Measurements from ENCODE around the gene TAS2R14. TPM values are rescaled to one million over a fixed set of nuclear protein-coding genes. Genes with fewer than 3 reads are reported as not detected.

Gene TAS2R14
- total and polyA plus RNA-seq, 2 donors (not counting 3 experiments of a cell fraction or from before 2014, with no cell fraction given), result 0.91 to 4.2 TPM

DNA sequence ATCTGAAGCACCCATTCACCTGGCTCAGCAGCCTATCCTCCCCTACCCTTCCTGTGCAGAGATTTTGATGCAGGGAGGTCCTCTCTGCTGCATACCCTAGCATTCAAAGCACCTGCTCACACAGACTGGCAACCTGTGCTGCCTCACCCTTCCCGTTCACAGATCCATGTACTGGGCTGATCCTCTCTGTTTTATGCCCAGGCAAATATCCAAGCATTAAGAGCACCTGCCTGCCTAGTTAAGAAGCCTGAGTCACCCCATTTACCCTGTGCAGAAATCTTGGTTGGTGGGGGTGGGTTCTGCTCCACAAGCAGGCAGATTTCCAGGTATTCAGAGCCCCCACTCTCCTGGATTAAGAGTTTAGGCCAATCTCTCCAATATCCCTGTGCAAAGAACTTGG is 38.1 kb downstream of the TAS2R14 start:
- BruUV-seq (replicated peaks), result no TSS peak
- Histone ChIP-seq H4K20me1 (replicated peaks; ENCODE audit: control insufficient read depth, extremely low read depth, insufficient read depth, low read length) (no peaks in the 10 kb centered on the region), H3K9ac (replicated peaks; ENCODE audit: extremely low read depth, insufficient read depth, low read length) (no peak overlapping the region), H3K4me3 (replicated peaks in 1 of 3; ENCODE audit: insufficient read depth in 1 of 3, low read depth in 1 of 3, low read length in 3 of 3) (no peak overlapping the region), H3K9me3 (replicated peaks; ENCODE audit: control insufficient read depth, insufficient read depth, low read length) (no peaks in the 10 kb centered on the region), H3K27me3 (ENCODE audit: control insufficient read depth in 2 of 2, insufficient read depth in 2 of 2, low read length in 2 of 2) (no peaks in the 10 kb centered on the region), H2AFZ (ENCODE audit: low read depth, low read length) (no peak overlapping the region), H3K4me1 (ENCODE audit: control insufficient read depth, extremely low read depth, insufficient read depth, low read length) (no peaks in the 10 kb centered on the region), H3K79me2 (ENCODE audit: control insufficient read depth, insufficient read depth, low read length) (no peaks in the 10 kb centered on the region), H3K4me2 (ENCODE audit: insufficient read depth, low read length) (no peak overlapping the region), H3K27ac (ENCODE audit: insufficient read depth, low read depth, low read length) (no peak overlapping the region), H3K9me1 (replicated peaks; ENCODE audit: control insufficient read depth, extremely low read depth, insufficient read depth, low read length) (no peaks in the 10 kb centered on the region), H3K36me3 (ENCODE audit: control insufficient read depth in 2 of 2, extremely low read depth in 1 of 2, insufficient read depth in 2 of 2, low read length in 2 of 2) (no peaks in the 10 kb centered on the region)
- TF ChIP-seq GATA2 (IDR thresholded peaks at IDR 0.05; ENCODE audit: insufficient read depth, insufficient read length, low read depth, low read length), result no peak
- TF ChIP-seq EZH2 (IDR thresholded peaks at IDR 0.05; ENCODE audit: borderline replicate concordance, low read depth, low read length, severe bottlenecking), result no peak
- TF ChIP-seq, protein P1, sequence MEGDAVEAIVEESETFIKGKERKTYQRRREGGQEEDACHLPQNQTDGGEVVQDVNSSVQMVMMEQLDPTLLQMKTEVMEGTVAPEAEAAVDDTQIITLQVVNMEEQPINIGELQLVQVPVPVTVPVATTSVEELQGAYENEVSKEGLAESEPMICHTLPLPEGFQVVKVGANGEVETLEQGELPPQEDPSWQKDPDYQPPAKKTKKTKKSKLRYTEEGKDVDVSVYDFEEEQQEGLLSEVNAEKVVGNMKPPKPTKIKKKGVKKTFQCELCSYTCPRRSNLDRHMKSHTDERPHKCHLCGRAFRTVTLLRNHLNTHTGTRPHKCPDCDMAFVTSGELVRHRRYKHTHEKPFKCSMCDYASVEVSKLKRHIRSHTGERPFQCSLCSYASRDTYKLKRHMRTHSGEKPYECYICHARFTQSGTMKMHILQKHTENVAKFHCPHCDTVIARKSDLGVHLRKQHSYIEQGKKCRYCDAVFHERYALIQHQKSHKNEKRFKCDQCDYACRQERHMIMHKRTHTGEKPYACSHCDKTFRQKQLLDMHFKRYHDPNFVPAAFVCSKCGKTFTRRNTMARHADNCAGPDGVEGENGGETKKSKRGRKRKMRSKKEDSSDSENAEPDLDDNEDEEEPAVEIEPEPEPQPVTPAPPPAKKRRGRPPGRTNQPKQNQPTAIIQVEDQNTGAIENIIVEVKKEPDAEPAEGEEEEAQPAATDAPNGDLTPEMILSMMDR (IDR thresholded peaks at IDR 0.05; ENCODE audit: extremely low read depth in 1 of 2, insufficient read depth in 1 of 2, low read depth in 1 of 2, low read length in 2 of 2), result no peak
- TF ChIP-seq MYC (IDR thresholded peaks at IDR 0.05; ENCODE audit: low read depth, low read length), result no peak
- TF ChIP-seq JUN (IDR thresholded peaks at IDR 0.05; ENCODE audit: borderline replicate concordance, insufficient read depth, insufficient read length, low read depth), result no peak
- TF ChIP-seq POLR2AphosphoS5 (IDR thresholded peaks at IDR 0.05; ENCODE audit: insufficient read depth, low read depth, low read length), result no peak
- TF ChIP-seq FOS (IDR thresholded peaks at IDR 0.05; ENCODE audit: borderline replicate concordance, insufficient read depth, low read length), result no peak
- TF ChIP-seq, protein P2, sequence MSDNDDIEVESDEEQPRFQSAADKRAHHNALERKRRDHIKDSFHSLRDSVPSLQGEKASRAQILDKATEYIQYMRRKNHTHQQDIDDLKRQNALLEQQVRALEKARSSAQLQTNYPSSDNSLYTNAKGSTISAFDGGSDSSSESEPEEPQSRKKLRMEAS (IDR thresholded peaks at IDR 0.05; ENCODE audit: insufficient read depth, insufficient read length), result no peak
- no peak for TF ChIP-seq POLR2A (IDR thresholded peaks at IDR 0.05; ENCODE audit: low read depth, low read length)
- FAIRE-seq (no peak), DNase-seq (ENCODE audit: low read depth, low spot score) (no peak)
- POLR2A ChIA-PET, result no interaction called here
- dilution Hi-C loops (cut with MboI; ENCODE audit: extremely low pct_ligation_motif_present, low sequenced_read_pairs) (no loop called here), intact Hi-C loops (cut with micrococcal nuclease) (no loop called here)
- CTCF ChIA-PET, result no interaction called here
